ENCODE measurements around the gene MRPS14. TPM values are rescaled to one million over a fixed set of nuclear protein-coding genes. Genes with fewer than 3 reads are reported as not detected.
"Not testable (repeated sequence)": the region's sequence is repeated elsewhere in the genome, so short reads cannot be mapped to it uniquely, and the experiment has no call there.

MRPS14 gene
- polyA plus RNA-seq, 1 donor from 2014 or later, result 49.5 TPM

DNA sequence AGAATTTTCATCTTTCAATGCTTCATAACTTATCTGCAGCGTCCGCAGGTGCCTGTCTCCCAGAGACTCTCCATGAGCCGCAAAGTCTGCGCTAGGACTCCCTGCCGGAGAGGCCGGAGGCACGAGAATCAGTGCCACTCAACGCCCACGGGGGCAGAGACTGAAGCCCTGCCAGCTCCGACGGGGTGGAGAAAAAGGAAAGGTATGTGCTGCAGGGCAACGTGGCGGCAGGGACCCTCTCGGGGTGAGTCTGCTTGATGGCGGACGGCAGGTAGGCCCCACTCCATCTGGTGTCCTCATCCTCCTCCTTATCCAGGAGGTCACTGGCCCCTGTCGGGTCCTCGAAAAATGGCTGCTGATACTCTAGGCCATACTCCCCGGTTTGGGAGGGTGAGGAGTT, 21.9 kb upstream of the MRPS14 start:
- TF ChIP-seq, protein P1, sequence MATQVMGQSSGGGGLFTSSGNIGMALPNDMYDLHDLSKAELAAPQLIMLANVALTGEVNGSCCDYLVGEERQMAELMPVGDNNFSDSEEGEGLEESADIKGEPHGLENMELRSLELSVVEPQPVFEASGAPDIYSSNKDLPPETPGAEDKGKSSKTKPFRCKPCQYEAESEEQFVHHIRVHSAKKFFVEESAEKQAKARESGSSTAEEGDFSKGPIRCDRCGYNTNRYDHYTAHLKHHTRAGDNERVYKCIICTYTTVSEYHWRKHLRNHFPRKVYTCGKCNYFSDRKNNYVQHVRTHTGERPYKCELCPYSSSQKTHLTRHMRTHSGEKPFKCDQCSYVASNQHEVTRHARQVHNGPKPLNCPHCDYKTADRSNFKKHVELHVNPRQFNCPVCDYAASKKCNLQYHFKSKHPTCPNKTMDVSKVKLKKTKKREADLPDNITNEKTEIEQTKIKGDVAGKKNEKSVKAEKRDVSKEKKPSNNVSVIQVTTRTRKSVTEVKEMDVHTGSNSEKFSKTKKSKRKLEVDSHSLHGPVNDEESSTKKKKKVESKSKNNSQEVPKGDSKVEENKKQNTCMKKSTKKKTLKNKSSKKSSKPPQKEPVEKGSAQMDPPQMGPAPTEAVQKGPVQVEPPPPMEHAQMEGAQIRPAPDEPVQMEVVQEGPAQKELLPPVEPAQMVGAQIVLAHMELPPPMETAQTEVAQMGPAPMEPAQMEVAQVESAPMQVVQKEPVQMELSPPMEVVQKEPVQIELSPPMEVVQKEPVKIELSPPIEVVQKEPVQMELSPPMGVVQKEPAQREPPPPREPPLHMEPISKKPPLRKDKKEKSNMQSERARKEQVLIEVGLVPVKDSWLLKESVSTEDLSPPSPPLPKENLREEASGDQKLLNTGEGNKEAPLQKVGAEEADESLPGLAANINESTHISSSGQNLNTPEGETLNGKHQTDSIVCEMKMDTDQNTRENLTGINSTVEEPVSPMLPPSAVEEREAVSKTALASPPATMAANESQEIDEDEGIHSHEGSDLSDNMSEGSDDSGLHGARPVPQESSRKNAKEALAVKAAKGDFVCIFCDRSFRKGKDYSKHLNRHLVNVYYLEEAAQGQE (IDR thresholded peaks at IDR 0.05; ENCODE audit: borderline replicate concordance), result no peak
- no peak for TF ChIP-seq POLR2AphosphoS5 (IDR thresholded peaks at IDR 0.05)
- no peak for TF ChIP-seq MXI1 (conservative IDR thresholded peaks at IDR 0.05; ENCODE audit: poor library complexity, severe bottlenecking)
- TF ChIP-seq EZH2 (IDR thresholded peaks at IDR 0.05; ENCODE audit: borderline replicate concordance, insufficient read depth, low read length, poor library complexity, severe bottlenecking), result no peak
- TF ChIP-seq TAF1 (IDR thresholded peaks at IDR 0.05; ENCODE audit: low read depth), result no peak
- no peak for TF ChIP-seq RAD21 (conservative IDR thresholded peaks at IDR 0.05)
- TF ChIP-seq SMC3 (conservative IDR thresholded peaks at IDR 0.05; ENCODE audit: poor library complexity), result no peak
- TF ChIP-seq, protein P2, sequence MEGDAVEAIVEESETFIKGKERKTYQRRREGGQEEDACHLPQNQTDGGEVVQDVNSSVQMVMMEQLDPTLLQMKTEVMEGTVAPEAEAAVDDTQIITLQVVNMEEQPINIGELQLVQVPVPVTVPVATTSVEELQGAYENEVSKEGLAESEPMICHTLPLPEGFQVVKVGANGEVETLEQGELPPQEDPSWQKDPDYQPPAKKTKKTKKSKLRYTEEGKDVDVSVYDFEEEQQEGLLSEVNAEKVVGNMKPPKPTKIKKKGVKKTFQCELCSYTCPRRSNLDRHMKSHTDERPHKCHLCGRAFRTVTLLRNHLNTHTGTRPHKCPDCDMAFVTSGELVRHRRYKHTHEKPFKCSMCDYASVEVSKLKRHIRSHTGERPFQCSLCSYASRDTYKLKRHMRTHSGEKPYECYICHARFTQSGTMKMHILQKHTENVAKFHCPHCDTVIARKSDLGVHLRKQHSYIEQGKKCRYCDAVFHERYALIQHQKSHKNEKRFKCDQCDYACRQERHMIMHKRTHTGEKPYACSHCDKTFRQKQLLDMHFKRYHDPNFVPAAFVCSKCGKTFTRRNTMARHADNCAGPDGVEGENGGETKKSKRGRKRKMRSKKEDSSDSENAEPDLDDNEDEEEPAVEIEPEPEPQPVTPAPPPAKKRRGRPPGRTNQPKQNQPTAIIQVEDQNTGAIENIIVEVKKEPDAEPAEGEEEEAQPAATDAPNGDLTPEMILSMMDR (IDR thresholded peaks at IDR 0.05; ENCODE audit: poor library complexity, severe bottlenecking), result no peak
- TF ChIP-seq EP300 (conservative IDR thresholded peaks at IDR 0.05; ENCODE audit: poor library complexity, severe bottlenecking), result no peak
- H3K9me2 ChIP-seq (ENCODE audit: insufficient read depth, low read length), result no peaks in the 10 kb centered on the region
- no peaks in the 10 kb centered on the region for H4K20me1 ChIP-seq (ENCODE audit: insufficient read depth)
- no peak overlapping the region for H3K4me3 ChIP-seq (ENCODE audit: low read length)
- no peak overlapping the region for H2AFZ ChIP-seq (ENCODE audit: low read depth, low read length)
- H3K4me2 ChIP-seq (ENCODE audit: low read length), result no peak overlapping the region
- no peak overlapping the region for H3K27ac ChIP-seq (ENCODE audit: low read length)
- H3F3A ChIP-seq (ENCODE audit: insufficient read depth, low read length, poor library complexity, severe bottlenecking), result no peaks in the 10 kb centered on the region
- H3K9ac ChIP-seq (ENCODE audit: low read length), result no peak overlapping the region
- no peaks in the 10 kb centered on the region for H3K79me2 ChIP-seq (replicated peaks; ENCODE audit: insufficient read depth, low read length)
- no peaks in the 10 kb centered on the region for H3K27me3 ChIP-seq (ENCODE audit: insufficient read depth, low read depth, low read length)
- H3K9me3 ChIP-seq (ENCODE audit: low read length), result no peaks in the 10 kb centered on the region
- H3K36me3 ChIP-seq (ENCODE audit: insufficient read depth, low read length), result no peaks in the 10 kb centered on the region

DNA sequence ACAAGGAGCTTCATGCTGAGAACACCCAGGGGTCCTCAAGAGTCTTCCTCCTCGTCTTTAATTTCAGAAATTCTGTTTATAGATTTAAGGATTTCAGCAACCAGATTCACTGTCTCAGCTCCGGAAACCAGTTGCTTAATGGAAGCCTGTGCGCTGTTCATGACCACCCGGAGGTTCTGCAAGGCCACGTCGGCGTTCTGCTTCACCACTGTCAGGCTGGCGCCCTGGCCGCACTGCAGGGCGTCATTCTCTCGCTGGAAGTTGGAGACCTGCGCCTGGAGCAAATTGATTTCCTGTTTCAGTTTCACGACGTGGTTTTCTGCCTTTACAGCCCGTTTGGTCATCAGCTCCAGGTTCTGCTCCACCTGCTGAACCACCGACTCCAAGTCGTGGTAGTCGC, 21.4 kb upstream of the MRPS14 start:
- not testable (repeated sequence) for H3K79me2 ChIP-seq (replicated peaks; ENCODE audit: insufficient read depth, low read length); H3K9me2 ChIP-seq (ENCODE audit: insufficient read depth, low read length); H3K27ac ChIP-seq (ENCODE audit: low read length); H3K4me2 ChIP-seq (ENCODE audit: low read length); H3K9me3 ChIP-seq (ENCODE audit: low read length); H4K20me1 ChIP-seq (ENCODE audit: insufficient read depth); H3K9ac ChIP-seq (ENCODE audit: low read length); H3K27me3 ChIP-seq (ENCODE audit: insufficient read depth, low read depth, low read length); H2AFZ ChIP-seq (ENCODE audit: low read depth, low read length); H3F3A ChIP-seq (ENCODE audit: insufficient read depth, low read length, poor library complexity, severe bottlenecking); H3K4me3 ChIP-seq (ENCODE audit: low read length); H3K36me3 ChIP-seq (ENCODE audit: insufficient read depth, low read length)

DNA sequence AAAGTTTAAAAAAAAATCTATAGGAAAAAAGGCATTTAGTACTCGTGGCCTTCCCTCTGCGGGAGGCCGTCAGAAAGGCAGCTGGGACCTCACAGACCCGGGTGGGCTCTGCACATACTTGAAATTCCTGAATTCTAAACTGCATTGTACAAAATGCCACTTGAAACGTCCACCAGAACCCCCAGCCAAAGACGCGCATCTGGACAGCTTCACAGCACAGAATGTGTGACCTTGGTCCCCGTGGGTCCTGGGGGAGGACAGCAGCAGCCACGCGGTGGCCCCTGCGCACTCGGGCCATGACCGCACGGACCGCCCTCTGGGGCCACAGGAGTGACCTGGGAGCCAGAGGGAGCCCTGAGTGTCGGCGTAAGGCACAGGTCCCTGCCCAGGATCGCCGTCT, 20.6 kb upstream of the MRPS14 start:
- no peak overlapping the region for H3K4me2 ChIP-seq (ENCODE audit: low read length)

More for the DNA sequence above, 20.6 kb upstream of the MRPS14 start:
- no peaks in the 10 kb centered on the region for H3K79me2 ChIP-seq (replicated peaks; ENCODE audit: insufficient read depth, low read length)
- no peaks in the 10 kb centered on the region for H4K20me1 ChIP-seq (ENCODE audit: insufficient read depth)
- no peak overlapping the region for H3K27ac ChIP-seq (ENCODE audit: low read length)
- H3K9me2 ChIP-seq (ENCODE audit: insufficient read depth, low read length), result no peaks in the 10 kb centered on the region
- H3K4me3 ChIP-seq (ENCODE audit: low read length), result no peak overlapping the region
- no peak overlapping the region for H3K9ac ChIP-seq (ENCODE audit: low read length)
- no peaks in the 10 kb centered on the region for H3K36me3 ChIP-seq (ENCODE audit: insufficient read depth, low read length)
- TF ChIP-seq, protein P1 (IDR thresholded peaks at IDR 0.05; ENCODE audit: borderline replicate concordance), result no peak
- TF ChIP-seq EP300 (conservative IDR thresholded peaks at IDR 0.05; ENCODE audit: poor library complexity, severe bottlenecking) (no peak), RAD21 (conservative IDR thresholded peaks at IDR 0.05) (no peak), SMC3 (conservative IDR thresholded peaks at IDR 0.05; ENCODE audit: poor library complexity) (no peak), EZH2 (IDR thresholded peaks at IDR 0.05; ENCODE audit: borderline replicate concordance, insufficient read depth, low read length, poor library complexity, severe bottlenecking) (no peak), MXI1 (conservative IDR thresholded peaks at IDR 0.05; ENCODE audit: poor library complexity, severe bottlenecking) (no peak), POLR2AphosphoS5 (IDR thresholded peaks at IDR 0.05) (no peak)
- TF ChIP-seq, protein P2 (IDR thresholded peaks at IDR 0.05; ENCODE audit: poor library complexity, severe bottlenecking), result no peak
- no peaks in the 10 kb centered on the region for H3F3A ChIP-seq (ENCODE audit: insufficient read depth, low read length, poor library complexity, severe bottlenecking)
- no peak overlapping the region for H2AFZ ChIP-seq (ENCODE audit: low read depth, low read length)
- H3K9me3 ChIP-seq (ENCODE audit: low read length), result no peaks in the 10 kb centered on the region
- no peaks in the 10 kb centered on the region for H3K27me3 ChIP-seq (ENCODE audit: insufficient read depth, low read depth, low read length)

All from neural cell (in vitro differentiated cells).